EL (cell line): ENCODE data around the gene TBC1D8.

ENCODE experiments used
- DNase-seq: peaks from one replicate; pipeline ENCODE4 v3.0.0-alpha.2; 2016

Gene TBC1D8

DNA sequence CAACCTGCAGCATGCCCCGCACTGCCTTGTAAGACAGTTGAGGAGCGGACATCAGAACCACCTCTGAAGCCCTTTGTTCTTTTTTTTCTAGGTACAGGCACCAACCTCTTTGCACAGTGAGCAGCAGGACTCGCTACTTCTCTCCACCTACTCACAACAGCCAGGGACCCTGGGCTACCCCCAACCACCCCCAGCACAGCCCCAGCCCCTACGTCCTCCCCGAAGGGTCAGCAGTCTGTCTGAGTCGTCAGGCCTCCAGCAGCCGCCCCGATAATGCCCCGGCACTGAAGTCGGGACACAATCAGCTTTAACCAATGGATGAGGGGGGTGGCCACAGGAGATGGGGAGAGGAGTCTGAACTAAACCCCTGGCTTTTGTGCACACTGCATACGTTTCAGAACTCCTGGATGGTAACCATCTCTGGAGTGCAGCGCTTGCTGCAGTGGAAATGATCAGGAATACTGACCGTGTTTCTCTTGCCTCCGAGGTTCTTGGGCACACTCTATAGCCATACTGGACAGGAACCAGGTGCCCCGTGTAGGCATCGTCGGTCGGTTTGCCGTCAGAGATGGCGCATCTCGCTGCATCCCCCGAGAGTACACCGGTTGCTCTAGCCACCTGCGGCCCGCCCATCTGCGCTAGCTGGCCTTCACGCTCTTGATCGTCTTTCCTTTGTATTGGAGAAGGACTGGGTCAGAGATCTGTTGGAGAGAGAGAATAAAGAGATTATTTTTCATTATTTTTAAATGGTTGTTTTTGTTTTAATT lies 155.7 kb downstream of the TBC1D8 start:
- no peak for DNase-seq

DNA sequence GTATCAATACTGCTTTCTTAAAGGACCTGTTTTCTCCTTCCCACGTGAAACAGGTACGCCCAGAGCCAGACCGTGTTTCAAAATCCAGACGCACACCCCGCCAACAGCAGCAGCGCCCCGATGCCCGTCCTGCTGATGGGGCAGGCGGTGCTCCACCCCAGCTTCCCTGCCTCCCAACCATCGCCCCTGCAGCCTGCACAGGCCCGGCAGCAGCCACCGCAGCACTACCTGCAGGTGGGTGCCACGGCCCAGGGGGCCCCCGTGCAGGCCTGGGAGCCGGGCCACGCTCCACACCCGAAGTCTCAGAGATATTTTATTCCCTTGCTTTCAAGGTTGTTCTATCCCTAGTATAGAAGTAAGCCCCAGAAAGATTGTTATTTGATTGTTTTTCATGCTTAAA lies 157.9 kb downstream of the TBC1D8 start:
- DNase-seq, result no peak

DNA sequence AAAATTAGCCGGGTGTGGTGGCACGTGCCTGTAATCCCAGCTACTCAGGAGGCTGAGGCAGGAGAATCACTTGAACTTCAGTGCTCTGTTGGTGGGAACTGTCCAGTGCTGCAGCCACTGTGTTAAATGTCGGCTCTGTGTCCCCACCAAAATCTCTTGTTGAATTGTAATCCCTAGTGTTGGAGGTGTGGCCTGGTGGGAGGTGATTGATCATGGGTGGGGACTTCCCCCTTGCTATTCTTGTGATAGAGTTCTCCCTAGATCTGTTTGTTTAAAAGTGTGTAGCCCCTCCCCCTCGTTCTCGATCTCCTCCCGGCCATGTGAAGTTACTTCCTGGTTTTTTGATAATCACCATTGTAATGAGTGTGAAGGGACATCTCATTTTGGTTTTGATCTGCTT lies 158.9 kb downstream of the TBC1D8 start:
- DNase-seq, result no peak

DNA sequence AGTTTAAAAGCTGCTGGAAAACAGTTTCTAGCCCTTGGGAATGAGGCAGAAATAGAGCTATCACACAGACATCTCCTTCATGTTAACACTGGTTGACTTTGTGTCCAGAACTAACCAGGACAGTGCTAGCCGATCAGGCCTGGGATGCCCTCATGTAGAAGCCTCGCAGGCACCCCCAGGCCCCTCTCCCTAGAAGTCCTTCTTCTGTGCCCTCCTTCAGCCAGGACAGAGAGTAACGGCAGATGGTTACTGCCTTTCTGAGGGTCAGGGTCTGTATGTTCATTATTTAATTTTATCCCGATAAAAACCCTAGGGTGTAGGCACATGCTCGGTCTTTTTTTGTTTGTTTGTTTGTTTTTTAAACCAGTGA lies 159.8 kb downstream of the TBC1D8 start:
- DNase-seq, result no peak

DNA sequence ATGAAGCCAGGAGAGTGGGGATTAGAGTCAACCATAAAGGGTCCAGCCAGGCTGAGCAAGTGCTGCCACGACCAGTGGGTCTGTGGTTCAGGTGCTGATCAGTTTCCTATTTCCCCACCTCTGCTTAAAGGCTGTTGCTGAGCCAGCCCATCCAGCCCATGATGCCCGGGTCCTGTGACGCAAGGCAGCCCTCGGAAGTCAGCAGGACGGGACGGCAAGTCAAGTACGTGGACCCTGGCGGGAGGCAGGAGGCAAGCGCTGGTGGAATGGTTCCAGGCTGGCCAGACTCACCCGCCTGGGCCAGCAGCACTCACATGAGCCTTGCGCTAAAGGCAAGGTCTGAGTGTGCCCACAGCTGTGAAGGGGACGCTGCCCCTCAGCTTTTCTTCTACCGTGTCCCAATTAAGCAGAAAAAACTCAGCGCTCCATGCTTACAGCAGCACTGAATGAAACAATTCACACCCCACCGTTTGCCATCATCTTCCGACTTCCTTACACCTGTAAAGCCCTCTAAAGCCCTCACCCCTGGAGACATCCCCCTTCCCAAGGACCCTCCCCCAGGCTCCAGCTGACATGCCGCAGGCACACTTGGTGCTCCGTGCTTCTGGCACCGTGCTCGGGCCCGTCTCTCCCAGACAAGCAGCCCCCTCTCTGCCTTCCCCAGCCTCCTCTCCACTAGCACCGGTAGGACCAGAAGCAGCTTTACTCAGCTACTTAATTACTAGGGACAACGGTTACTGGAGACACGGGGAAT lies 160.4 kb downstream of the TBC1D8 start:
- DNase-seq, result no peak

DNA sequence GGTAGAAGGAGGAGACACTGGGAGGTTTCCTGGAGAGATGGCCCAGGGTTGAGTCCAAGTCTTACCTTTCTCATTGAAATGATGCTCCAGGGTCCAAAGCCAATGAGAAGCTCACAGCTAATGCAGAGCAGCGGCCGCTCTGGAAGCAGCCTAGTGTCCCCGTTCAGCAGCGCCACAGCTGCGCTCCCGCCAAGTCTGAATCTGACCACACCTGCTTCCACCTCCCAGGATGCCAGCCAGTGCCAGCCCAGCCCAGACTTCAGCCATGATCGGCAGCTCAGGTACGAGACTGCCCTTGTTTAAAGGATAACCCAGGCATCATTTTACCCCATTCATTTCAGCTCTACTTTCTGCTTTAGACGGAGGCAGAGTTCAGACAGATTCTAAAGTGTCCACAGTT lies 161.0 kb downstream of the TBC1D8 start:
- no peak for DNase-seq

DNA sequence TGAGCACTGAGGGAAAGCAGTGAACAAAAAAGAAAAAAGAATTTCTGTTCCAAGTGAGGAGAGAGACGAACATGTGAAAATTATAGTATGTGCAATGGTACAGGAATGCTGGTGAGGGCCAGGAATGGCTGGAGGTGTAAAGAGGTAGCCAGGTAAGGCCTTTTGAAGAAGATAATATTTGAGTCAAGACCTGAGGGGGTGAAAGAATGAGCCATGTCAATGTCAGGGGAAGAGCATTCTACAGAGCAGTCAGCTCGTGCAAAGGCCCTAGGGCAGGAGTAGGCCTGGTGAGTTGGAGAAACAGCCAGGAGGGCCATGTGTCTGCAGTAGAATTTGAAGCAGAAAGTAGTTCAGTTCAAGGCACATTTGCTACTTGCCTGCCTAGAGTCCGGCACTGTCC lies 161.5 kb downstream of the TBC1D8 start:
- DNase-seq, result no peak

DNA sequence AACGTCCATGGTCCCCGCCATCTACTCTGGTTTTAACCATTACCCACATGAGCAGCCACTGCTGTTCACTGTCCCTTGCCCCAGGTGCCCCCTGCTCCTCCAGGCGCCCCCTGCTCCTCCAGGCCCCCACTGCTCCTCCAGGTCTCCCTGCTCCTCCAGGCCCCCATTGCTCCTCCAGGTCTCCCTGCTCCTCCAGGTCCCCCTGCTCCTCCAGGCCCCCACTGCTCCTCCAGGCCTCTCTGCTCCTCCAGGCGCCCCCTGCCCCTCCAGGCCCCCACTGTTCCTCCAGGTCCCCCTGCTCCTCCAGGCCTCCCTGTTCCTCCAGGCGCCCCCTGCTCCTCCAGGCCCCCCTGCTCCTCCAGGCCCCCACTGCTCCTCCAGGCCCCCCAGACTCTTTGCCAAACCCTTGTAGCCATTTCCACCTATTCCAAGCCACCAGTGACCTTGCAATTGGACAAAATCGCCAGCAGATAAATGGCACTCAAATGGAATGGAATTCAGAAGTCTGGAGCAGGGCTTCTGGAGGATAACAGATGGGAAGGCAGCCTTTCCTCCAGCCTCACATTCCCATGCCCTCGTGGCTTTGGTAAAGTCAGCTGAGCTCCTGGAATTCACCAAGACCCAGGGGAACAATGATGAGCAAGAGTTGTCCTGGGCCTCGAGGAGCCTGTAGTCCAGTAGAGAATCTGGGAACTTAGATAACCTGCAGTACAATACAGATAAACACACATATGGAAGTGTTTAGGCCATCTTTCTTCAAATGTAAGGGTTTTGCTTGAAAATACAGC lies 162.4 kb downstream of the TBC1D8 start:
- peak; percentile 25 for DNase-seq

DNA sequence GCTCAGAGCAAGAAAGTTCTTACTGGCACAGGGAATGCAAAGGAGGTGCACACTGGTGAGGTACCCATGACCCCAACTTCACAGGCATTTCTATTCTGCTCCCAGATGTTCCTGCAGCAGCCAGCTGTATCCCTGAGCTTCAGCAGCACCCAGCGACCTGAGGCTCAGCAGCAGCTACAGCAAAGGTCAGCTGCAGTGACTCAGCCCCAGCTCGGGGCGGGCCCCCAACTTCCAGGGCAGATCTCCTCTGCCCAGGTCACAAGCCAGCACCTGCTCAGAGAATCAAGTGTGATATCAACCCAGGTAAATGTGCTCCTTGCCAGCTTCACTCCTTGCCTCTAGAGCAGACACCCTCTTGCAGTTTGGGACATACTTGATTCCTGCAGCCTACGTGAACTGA lies 163.2 kb downstream of the TBC1D8 start:
- no peak for DNase-seq

DNA sequence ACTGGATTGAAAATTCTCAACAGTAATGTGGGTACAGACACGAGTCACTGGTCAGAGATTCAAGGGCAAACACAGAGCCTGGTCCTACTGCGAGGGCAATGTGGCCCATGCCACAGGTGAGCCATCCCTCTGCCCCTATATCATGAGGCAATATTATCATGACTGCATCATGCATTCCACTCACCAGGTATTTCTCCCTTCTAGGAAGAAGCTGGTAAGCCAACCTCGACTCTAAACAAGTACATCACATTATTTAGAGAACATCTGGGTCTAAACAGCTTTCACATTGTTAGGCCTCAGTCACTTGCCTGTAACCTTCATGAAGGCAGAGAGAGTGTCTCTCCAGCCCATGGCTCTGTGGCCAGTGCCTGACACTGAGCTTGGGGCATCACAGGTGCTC lies 163.6 kb downstream of the TBC1D8 start:
- no peak for DNase-seq

DNA sequence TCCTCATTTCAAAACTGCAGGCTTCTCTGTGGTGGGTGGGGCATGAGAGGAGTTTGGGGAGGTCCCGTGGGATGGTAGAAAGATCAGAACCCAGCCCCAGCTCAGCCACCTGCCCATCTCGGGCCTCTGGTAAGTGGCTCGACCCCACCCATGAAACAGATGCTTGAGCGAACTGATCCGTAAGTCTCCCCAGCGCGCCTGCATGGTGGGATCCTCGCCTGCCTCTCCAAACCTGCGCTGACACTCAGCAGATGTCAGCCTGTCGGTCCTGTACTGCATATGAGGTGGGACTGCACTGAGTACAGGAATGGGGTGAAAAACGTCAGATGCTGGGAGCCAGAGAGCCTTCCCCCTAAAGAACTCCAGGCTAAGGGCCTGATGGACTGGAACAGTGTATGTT lies 165.0 kb downstream of the TBC1D8 start:
- no peak for DNase-seq

DNA sequence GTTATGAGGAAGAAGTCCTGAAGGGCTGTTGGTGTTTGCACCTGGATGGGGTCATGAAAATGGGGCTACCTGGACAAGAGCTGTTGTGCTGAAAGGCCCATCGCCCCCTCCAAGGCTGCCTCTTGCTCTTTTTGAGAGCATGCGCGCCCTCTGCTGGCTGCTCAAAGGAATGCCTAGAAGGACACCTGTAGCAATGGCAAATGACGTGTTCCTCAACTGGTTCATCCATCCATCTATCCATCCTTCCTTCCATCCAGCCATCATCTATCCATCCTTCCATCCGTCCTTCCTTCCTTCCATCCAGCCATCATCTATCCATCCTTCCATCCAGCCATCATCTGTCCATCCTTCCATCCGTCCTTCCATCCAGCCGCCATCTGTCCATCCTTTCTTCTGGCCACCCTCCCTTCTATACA lies 166.3 kb downstream of the TBC1D8 start:
- DNase-seq, result peak; percentile 68

DNA sequence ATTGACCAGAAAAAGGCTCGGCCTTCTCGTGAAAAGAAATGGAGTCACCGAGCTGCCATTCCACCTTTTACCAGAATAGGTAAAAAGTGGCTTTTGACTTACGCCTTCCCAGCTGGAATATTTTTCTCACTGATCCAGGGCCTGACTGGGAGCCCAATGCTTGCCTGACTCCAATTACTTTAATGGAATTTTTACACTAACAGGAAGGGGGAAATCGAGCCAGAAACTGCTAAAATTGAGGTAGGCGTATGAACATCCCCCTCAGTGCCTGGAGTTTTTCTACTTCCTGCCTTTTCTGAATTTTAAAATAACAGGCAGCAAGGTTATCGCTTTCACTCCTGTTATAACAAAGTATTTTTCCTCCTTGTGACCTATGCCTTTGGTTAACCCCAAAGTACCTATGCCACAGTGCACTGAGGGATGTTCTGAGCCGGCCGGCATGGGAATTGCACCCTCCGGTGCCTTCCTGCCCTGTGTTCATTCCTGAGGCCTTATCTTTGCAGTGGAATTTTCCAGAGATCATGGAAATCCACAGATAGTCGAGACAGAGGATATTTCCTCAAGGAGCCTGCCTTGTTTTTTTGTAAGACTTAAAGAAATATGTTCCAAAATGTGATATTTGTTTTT lies 167.4 kb downstream of the TBC1D8 start:
- no peak for DNase-seq

DNA sequence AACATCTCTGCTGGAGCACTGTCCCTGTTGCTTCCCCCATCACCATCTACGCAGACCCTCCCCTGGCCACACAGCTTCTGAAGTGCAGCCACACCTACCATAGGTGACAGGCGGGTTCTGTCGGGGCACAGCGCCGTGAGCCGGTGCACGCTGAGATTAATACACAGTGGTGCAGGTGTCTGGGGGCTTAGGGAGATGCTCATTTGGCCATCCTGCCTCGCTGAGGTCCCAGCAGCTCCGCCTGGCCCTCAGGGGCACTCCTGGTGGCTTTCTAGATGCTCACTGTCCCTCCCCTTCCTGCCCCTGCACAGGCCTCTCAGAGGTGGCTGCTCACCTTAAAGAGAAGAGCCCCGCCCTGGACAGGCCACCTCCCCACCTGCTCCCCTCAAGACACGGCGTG lies 168.0 kb downstream of the TBC1D8 start:
- no peak for DNase-seq

DNA sequence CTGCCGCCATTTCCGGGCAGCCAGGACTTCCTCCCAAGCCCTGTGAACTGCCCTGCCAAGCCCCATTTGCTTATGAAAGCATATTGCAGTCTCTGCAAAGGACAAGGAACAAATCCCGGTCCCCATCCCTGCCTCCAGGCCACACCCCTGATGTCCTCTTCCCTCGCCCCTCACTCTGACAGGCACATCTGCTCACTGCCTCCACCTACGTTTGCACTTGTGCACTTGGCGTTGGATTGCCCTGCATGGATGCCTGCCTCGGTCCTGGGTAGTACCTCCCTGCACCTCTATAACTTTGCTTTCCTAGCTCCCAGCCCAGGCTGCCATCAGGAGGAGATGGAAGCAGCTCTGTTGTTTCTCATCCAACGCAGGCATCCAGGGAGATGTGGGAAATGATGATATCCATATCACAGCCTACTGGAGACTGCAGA lies 168.7 kb downstream of the TBC1D8 start:
- no peak for DNase-seq

DNA sequence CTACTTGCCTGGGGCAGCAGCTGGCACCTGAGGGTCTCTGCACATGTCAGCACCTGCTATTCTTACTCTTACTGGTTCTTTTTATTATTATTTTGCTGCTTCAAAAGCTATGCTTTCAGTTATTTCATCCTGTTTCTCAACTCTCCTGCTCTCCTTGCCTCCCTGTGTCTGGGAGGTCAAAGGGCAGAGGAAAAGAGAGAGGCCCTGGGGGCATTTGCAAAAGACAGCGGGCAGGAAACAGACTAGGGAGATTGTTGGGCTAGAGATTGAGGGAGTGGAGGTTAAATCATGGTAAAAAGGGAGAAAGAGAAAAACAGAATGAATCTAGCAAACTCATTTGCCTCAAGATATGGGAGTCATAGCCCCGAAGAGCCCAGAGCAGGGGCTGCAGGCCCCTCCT lies 170.2 kb downstream of the TBC1D8 start:
- no peak for DNase-seq

DNA sequence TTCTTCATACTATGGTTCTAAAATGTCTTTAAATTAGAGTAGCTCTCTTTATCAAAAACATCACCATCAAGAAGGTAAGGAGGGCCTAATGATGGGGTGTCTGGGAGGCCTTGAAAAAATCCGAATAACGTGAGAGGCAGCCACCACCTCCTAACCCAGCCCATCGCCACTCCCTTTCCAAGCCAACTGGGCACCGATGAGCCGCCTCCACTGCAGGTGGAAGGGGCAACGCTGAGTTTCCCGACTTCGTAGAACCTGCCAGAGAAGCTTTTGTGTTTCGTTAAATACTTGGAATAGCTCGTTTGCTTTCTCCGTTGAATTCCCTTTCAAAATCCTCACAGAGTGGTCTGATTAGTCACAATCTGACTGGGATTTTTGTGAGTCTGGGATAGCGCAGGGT lies 171.1 kb downstream of the TBC1D8 start:
- no peak for DNase-seq

DNA sequence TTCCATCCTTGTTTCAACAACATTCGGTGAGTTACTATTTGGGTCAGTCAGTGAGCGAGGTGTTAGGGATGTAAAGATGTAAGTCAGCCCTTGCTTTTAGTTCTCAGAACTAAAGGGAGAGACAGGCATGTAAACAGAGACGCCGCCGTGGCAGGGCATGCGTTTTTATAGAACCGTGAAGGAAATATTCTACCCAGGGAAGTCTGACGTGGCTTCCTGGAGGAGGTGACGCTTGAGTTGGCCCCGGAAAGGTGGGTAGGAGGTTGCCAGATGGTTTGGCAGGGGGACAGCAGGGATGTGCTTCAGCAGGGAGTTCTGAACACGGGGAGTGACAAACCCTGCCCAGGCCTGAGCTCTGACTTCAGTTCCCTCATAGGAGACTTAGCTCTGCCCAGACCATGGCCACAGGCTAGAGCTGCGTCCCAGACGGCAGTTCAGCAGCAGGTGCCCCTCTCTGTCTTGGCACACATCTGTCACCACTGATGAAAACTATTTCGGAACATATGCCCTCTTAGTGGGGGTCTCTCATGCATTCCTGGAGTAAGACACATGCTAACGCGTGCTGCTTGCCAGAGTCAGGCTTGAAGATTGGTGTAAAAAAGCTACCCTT lies 172.5 kb downstream of the TBC1D8 start:
- peak; percentile 50 for DNase-seq

DNA sequence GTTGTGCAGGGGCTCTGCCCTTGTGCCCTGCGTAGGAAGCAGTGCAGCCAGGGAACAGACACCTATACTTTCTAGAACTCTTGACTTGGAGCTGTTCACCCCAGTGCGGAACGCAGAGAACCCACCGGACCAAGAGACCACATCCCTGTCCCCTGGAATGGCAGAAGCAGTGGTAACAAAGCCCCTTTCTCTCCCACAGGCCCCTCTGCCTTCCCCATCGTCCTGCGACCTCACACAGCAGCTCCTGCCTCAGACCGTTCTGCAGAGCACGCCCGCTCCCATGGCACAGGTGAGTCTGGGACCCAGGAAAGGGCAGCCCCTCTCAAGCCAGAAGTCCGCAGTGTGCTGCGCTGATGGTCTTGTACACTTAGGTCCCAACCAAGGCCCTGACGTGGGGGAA lies 173.7 kb downstream of the TBC1D8 start:
- DNase-seq, result no peak

DNA sequence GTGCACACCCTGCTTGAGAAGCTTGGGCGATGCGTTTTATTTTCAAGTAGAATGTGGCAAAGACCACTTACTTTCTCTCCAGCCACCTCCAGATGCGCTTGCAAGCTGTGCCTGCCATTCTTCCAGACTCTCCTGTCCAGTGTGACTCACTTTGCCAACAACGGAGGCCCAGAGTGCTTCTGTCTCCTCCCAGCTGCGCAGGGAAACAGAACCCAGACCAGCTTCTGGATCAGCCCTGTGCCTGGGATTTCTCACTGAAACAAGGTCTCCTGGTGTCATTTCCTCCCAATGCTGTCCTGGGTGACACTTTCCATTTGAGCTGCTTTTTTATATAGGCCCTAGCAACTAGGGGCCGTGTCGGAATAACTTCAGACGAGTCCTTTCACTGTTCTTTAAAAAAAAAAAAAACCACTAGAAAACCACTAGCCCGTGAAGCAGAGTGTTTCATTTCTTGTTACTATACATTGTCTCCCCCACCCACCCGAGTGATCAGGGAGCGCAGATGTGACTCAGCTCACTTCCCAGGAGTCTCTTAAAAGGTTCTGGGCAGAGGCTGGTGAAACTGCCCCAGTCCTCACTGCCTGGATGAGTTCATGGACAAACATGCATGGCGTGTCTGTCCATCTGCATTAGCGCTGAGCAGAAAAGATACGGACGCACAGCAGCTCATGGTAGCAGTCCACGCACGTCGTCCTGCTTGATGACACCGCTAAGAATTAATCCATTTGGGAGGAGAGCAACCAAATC lies 174.4 kb downstream of the TBC1D8 start:
- DNase-seq, result no peak

DNA sequence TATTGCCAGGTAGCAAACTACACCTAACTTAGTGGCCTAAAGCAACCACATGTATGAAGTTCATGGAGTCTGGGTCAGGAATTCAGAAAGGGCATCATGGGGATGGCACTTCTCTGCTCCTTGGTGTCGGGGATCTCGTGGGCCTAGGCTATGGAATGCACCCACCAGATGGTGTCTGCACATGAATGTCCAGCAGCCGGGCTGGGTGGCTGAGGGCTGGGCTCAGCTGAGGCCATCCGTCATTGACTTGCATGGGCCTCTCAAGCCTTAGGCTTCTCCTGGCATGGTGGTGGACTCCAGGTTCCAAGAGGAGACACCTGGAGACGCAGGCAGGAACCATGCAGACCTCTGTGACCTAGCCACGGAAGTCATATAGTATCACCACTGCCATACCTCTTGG lies 175.1 kb downstream of the TBC1D8 start:
- DNase-seq, result no peak

DNA sequence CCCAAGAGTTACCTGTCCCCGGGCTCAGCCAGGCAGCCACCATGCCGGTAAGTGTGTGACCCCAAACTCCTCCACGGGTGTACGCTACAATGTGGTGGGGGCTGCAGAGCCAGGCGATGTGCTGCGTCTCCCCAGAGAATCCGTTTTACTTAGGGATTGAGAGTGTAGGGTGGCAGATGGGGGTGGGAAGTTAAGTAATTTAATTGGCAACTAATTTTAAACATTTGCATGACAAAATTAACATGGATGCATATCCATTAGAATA lies 175.7 kb downstream of the TBC1D8 start:
- no peak for DNase-seq
